SU-DHL-6 (cell line): ENCODE data around the gene REEP5.
"Not testable (repeated sequence)": the region's sequence is repeated elsewhere in the genome, so short reads cannot be mapped to it uniquely, and the experiment has no call there.

ENCODE experiments used
- H2AFZ ChIP-seq: fragments of 200-600 bp; sonication (generic); 2 replicates; pipeline ENCODE4 v1.6.1; 2014; ENCODE audit warnings: low read depth, mild to moderate bottlenecking, moderate library complexity, mixed read lengths, antibody characterized with exemption, low read length; ENCODE audit not compliant: severe bottlenecking
- H3F3A ChIP-seq: fragments of 200-600 bp; shearing (Covaris generic); 2 replicates; pipeline ENCODE4 v1.6.0; 2016; ENCODE audit warnings: antibody characterized with exemption, mild to moderate bottlenecking; ENCODE audit not compliant: insufficient read depth
- H3K27ac ChIP-seq: fragments of 200-600 bp; sonication (generic); 2 replicates; pipeline ENCODE4 v1.5.1; 2016; ENCODE audit warnings: low read depth, mild to moderate bottlenecking, low read length, moderate library complexity, mixed read lengths
- H3K27me3 ChIP-seq: fragments of 200-600 bp; sonication (generic), shearing (Covaris generic); 2 replicates; pipeline ENCODE4 v1.6.0; 2014; ENCODE audit warnings: mild to moderate bottlenecking, low read length
- H3K36me3 ChIP-seq: fragments of 200-600 bp; sonication (generic); 2 replicates; pipeline ENCODE4 v1.6.1; 2014; ENCODE audit warnings: mild to moderate bottlenecking, low read length, mixed read lengths
- H3K4me2 ChIP-seq: fragments of 300-600, 200-600 bp; shearing (Covaris generic), sonication (generic); 2 replicates; pipeline ENCODE4 v1.6.0; 2014; ENCODE audit warnings: low read length, low read depth, mild to moderate bottlenecking; ENCODE audit not compliant: poor library complexity, severe bottlenecking
- H3K4me3 ChIP-seq: fragments of 200-600 bp; sonication (generic); 2 replicates; pipeline ENCODE4 v1.5.1; 2014; ENCODE audit warnings: antibody characterized with exemption, low read length, mild to moderate bottlenecking, mixed read lengths; ENCODE audit not compliant: insufficient read depth, poor library complexity, severe bottlenecking
- H3K79me2 ChIP-seq: fragments of 200-600 bp; sonication (generic); 2 replicates; pipeline ENCODE4 v1.6.1; 2014; ENCODE audit warnings: mild to moderate bottlenecking, low read length, moderate library complexity; ENCODE audit not compliant: insufficient read depth
- H3K9ac ChIP-seq: fragments of 200-600 bp; sonication (generic); 2 replicates; pipeline ENCODE4 v1.7.0; 2014; ENCODE audit warnings: mild to moderate bottlenecking, low read length
- H3K9me2 ChIP-seq: fragments of 200-600 bp; sonication (generic); replicated peaks from 2 replicates; pipeline ENCODE4 v1.6.1; 2014; ENCODE audit warnings: low read length; ENCODE audit not compliant: insufficient read depth
- H3K9me3 ChIP-seq: fragments of 200-600 bp; sonication (generic); 2 replicates; pipeline ENCODE4 v1.6.1; 2014; ENCODE audit warnings: low read length, mixed read lengths; ENCODE audit not compliant: insufficient read depth
- H4K20me1 ChIP-seq: fragments of 200-600 bp; sonication (generic); 2 replicates; pipeline ENCODE4 v1.6.1; 2014; ENCODE audit warnings: low read depth, mild to moderate bottlenecking, antibody characterized with exemption, low read length, moderate library complexity, mixed read lengths
- EZH2phosphoT487 ChIP-seq: fragments of 200-600 bp; sonication (generic), shearing (Covaris generic); conservative IDR thresholded peaks from 2 replicates; pipeline ENCODE4 v1.6.1; 2018; ENCODE audit warnings: mild to moderate bottlenecking, antibody characterized with exemption, low read length, moderate library complexity, mixed read lengths
- TF ChIP-seq, protein P1 (sequence below): fragments of 200-600 bp; sonication (generic); IDR thresholded peaks from one replicate; pipeline ENCODE4 v1.5.1; 2017; ENCODE audit warnings: antibody characterized with exemption, mild to moderate bottlenecking, low read length, moderate library complexity; ENCODE audit not compliant: insufficient read depth, poor library complexity, severe bottlenecking

REEP5 gene

DNA sequence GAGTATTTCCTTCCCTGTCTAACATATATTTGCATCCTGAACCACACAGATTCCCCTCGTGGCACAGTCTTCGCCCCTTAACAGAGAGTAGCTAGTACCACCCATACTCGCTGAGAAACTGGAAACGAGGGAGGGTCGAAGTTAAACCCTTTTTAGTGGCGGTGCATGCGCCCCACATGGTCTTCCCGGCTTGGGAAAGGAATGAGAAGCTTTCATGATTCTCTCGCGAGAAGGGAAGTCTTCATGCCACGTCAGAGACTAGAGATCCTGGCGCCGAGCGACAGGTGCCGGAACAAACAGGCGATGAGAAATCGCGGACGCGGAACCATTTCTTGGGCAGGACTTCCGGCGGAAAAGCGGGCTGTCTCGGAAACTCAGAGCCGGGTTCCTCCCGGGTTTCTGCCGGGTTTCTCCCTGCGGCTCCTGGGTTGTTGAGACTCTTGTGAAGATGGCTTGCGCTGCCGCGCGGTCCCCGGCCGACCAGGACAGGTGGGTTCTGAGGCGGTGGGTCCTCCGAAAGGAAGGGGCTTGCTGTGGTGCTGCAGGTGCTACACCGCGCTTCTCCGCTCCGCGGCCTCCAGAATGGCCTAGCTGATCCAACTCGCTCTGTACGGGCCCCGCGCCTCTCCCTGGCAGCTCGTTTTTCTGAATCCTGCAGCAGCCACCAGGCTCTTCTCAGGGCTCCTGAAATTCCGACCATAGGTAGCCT is 60.9 kb downstream of the REEP5 start, which contains the start of gene SRP19:
TSS of gene SRP19 (plus strand) at position 359 of the 709 bp plus-strand sequence. CDS start at position 449, 90 bp downstream.
- Histone ChIP-seq H3K27me3 (no peaks in the 10 kb centered on the region), H3K27ac (peak within 1 kb of the TSS; percentile 41), H3K9me2 (no peaks in the 10 kb centered on the region), H4K20me1 (peaks cover 5% of the 10 kb centered on the region; the same call in 1 of the 2 replicates), H3K9ac (peak within 1 kb of the TSS; percentile 91), H3F3A (no peaks in the 10 kb centered on the region; the same call in 1 of the 2 replicates), H3K4me2 (peak within 1 kb of the TSS; percentile 97), H2AFZ (peak within 1 kb of the TSS; percentile 96), H3K79me2 (peaks cover 41% of the 10 kb centered on the region), H3K36me3 (peaks cover 25% of the 10 kb centered on the region; the same call in 1 of the 2 replicates), H3K4me3 (peak within 1 kb of the TSS; percentile 99), H3K9me3 (no peaks in the 10 kb centered on the region)
- TF ChIP-seq EZH2phosphoT487: no peak
- TF ChIP-seq, protein P1, sequence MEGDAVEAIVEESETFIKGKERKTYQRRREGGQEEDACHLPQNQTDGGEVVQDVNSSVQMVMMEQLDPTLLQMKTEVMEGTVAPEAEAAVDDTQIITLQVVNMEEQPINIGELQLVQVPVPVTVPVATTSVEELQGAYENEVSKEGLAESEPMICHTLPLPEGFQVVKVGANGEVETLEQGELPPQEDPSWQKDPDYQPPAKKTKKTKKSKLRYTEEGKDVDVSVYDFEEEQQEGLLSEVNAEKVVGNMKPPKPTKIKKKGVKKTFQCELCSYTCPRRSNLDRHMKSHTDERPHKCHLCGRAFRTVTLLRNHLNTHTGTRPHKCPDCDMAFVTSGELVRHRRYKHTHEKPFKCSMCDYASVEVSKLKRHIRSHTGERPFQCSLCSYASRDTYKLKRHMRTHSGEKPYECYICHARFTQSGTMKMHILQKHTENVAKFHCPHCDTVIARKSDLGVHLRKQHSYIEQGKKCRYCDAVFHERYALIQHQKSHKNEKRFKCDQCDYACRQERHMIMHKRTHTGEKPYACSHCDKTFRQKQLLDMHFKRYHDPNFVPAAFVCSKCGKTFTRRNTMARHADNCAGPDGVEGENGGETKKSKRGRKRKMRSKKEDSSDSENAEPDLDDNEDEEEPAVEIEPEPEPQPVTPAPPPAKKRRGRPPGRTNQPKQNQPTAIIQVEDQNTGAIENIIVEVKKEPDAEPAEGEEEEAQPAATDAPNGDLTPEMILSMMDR: no peak

DNA sequence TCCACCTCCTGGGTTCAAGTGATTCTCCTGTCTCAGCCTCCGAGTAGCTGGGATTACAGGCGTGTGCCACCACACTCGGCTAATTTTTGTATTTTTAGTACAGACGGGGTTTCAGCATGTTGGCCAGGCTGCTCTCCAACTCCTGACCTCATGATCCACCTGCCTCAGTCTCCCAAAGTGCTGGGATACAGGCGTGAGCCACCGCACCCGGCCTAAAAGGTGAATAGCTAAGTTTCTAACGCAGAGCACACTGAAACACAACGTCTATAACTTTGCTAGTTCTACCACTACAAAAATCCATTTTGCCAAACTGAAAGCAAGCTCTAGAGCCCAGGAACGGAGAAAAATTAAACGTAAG is 61.5 kb downstream of the REEP5 start:
- not testable (repeated sequence) for H4K20me1 ChIP-seq, H3K9me3 ChIP-seq, H3K27me3 ChIP-seq, H3F3A ChIP-seq, H3K9me2 ChIP-seq
- Histone ChIP-seq H3K27ac (peak overlapping the region; percentile 25; the same call in 1 of the 2 replicates), H3K9ac (peak overlapping the region; percentile 91), H3K79me2 (peaks cover 41% of the 10 kb centered on the region), H2AFZ (peak overlapping the region; percentile 96), H3K4me2 (peak overlapping the region; percentile 97), H3K4me3 (peak overlapping the region; percentile 99), H3K36me3 (peaks cover 25% of the 10 kb centered on the region; the same call in 1 of the 2 replicates)

DNA sequence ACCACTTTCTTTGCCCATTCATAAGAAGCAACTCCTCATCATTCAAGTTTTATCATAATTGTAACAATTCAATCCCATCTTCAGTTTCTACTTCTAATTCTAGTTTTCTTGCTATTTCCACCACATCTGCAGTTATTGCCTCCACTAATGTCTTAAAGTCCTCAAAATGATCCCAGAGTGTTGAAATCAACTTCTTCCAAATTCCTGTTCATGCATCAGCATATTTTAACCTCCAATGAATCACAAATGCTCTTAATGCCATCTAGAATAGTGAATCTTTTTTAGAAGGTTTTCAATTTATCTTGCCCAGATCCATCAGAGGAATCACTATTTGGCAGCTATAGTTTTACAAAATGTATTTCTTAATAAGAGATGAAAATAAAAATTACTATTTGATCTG is 64.2 kb downstream of the REEP5 start:
- H3K4me2 ChIP-seq: no peak overlapping the region
- H3K27me3 ChIP-seq: no peaks in the 10 kb centered on the region
- no peaks in the 10 kb centered on the region for H3K9me2 ChIP-seq
- H3K79me2 ChIP-seq: peaks cover 18% of the 10 kb centered on the region
- H3K27ac ChIP-seq: no peak overlapping the region
- no peaks in the 10 kb centered on the region; the same call in 1 of the 2 replicates for H3F3A ChIP-seq
- H4K20me1 ChIP-seq: peaks cover 5% of the 10 kb centered on the region; the same call in 1 of the 2 replicates
- H3K9me3 ChIP-seq: no peaks in the 10 kb centered on the region
- H2AFZ ChIP-seq: no peak overlapping the region
- peaks cover 3% of the 10 kb centered on the region; the same call in 1 of the 2 replicates for H3K36me3 ChIP-seq
- TF ChIP-seq, protein P1: no peak
- TF ChIP-seq EZH2phosphoT487: no peak
- H3K4me3 ChIP-seq: no peak overlapping the region
- no peak overlapping the region for H3K9ac ChIP-seq

DNA sequence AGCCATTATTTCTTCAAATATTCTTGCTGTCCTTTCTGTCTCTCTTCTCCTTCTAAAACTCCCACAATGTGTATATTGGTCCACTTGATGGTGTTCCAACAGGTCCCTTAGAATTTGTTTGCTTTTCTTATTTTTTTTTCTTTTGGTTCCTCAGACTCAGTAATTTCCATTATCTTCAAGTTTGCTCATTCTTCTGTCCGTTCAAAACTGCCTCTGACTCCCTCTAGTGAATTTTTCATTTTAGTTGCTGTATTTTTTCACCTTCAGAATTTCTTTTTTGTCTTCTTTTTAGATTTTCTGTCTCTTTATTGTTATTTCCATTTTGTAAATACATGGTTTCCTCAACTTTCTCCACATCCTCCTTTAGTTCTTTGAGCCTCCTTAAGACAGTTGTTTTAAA is 67.4 kb downstream of the REEP5 start:
- Histone ChIP-seq H3K27me3 (no peaks in the 10 kb centered on the region), H2AFZ (no peak overlapping the region), H3K9ac (no peak overlapping the region), H3K27ac (no peak overlapping the region), H4K20me1 (no peaks in the 10 kb centered on the region), H3K79me2 (no peaks in the 10 kb centered on the region), H3K9me2 (no peaks in the 10 kb centered on the region), H3K36me3 (no peaks in the 10 kb centered on the region), H3K4me3 (no peak overlapping the region), H3F3A (no peaks in the 10 kb centered on the region; the same call in 1 of the 2 replicates), H3K9me3 (no peaks in the 10 kb centered on the region), H3K4me2 (no peak overlapping the region)
- TF ChIP-seq, protein P1: no peak
- TF ChIP-seq EZH2phosphoT487: no peak
